Cardiac septum (tissue), 1 donor: ENCODE results near the gene CCL23. TPM values are rescaled to one million over a fixed set of nuclear protein-coding genes. Genes with fewer than 3 reads are reported as not detected.
A peak's percentile ranks its signal among the peaks of the same experiment; 100 is the strongest.

Experiments
- DNase-seq: peaks from one replicate; pipeline ENCODE4 v3.0.0-alpha.2; 2020; ENCODE audit warnings: low spot score
- intact Hi-C: fragments of 100-400 bp; cut with DNase I; formaldehyde crosslinking; loops from one replicate; pipeline ENCODE4 v1.14.0; 2022
- total RNA-seq: library from RNA; stranded (reverse); fragmentation: NEBNext Ultra II Directional; extraction: Animal tissue kit (Norgen Biotek cat#: 25700); gene quantifications from one replicate; pipeline ENCODE4 v1.2.1, GENCODE V29; 2021
- donor health status: DM: no; HTN: no; CAD: no.

CCL23 gene
- total RNA-seq, 1 donor from 2014 or later = not detected

DNA sequence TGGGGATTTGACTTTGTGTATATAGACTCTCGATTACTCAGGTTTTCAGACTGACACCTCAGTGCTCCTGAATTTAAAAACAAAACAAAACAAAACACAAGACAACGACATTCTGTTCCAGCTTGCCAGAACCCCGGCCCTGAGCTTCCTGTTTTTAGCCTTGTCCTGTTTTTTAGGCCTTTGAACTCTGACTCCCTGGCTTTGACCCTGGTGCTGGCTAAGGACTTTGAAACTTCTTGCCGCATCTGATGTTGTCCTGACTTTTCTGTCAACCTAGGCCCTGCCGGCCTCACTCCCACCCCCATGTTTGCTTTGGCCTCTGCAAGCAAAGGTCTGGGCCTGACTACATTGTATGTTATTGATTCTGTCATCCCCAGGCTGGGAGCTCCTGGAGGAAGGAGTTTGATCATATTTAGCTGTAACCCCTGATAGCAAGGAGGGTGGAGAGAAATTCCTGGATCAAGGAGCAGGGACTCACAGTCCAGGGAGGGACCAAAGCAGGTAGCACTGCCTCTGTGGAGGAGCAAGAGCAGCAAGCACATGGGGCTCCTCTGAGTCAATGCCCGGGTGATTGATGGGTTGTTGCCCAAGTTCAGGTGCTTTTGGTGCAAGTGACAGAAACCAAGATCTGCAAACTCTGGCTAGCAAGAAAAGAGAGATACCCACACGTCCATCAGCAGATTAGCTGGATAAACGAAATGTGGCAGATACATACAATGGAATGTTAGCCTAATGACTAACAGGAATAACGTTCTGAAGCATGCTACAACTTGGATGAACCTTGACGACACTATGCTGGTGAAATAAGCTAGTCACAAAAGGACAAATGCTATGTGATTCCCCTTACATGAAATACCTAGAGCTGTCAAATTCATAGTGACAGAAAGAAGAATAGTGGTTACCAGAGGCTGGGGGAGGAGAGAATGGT, 44.2 kb downstream of the CCL23 start:
- DNase-seq = no peak
- intact Hi-C loops = no loop called here

DNA sequence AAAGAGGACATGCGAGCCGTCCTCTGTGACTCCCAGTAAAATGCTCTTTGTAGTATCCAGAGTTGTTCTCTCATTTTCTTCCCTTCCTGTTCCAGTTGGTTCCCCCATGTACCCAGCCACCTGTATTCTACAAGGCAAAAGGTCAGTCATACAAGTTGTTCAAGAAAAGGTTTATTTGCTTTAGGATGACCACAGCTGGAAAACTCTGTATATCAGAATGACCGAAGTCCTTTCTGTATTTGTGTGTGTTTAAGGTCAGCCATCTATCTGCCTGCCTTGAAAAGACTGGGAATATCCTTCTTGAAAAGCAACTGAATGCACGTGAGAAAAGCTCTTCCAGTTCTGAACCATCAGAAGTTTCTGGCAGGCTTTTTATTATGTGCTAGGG, 44.8 kb downstream of the CCL23 start:
- intact Hi-C loops = no loop called here
- DNase-seq = no peak

DNA sequence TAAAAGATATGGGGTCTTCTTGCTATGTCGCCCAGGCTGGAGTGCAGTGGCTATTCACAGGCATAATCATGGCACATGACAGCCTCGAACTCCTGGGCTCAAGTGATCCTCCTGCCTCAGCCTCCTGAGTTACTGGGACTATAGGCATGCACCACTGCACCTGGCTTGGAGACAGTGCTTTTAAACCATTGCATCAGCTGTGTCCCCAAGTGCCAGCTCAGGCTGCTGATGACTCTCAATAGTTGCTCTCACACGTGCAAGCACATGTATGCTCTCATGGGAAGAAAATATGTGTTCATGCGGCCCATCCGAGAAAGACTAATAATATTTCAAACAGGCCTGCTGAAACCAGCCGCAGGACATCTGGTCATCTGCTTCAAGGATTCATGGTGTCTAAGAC, 45.2 kb downstream of the CCL23 start:
- no peak for DNase-seq
- intact Hi-C loops = no loop called here

DNA sequence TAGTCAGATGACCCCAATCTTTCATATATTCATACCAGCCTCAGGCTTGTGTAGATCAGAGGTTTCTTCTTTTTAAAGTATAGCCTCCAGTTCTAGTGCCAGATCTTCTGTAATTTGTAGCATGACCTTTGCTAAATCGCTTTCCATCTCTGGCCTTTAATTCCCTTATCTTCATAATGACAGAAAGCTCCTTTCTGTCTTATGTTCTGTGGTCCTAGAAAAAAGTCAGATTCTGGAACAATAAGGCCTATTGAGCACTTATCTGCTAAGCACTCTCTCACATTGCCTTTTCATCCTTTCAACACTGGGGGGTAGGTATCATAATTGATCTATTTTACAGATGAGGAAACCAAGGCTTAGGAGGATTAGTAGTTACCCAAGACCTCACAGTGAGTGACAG, 45.7 kb downstream of the CCL23 start:
- DNase-seq = no peak
- intact Hi-C loops = no loop called here

DNA sequence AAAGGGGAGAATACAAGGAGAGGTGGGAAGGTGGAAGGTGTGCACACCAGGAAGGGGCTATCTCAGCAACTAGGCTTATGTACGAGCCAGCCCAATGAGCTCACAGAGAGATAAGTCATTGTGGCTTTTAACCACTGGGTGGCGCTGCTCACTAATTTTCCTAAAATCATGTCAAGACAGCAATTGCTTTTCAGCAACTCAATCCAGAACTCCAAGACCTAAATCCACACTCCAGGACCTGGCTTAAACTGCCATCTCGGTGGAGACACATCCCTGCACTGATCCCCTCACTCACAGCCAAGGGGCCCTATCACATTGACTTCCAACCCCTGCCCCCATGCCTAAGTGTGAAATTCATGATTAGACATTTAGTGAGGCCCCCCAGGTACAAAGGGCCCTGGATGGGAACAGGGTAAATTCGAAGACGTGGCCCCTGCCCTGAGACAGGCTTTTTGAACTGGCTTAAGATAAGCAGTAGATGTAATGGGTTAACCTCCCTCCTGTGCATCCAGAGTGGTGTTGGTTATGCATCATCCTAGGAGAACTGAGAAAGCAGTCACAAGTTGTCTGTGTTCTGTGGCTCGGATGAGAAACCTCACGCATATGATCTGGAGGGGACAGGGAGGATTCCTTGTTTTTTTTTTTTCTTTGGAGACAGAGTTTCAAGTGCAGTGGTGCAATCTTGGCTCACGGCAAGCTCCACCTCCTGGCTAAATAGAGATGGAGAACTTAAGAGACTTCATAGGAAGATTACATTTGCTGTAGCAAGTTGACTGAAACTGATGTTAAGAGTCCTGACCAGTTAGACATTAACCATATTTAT, 48.0 kb downstream of the CCL23 start:
- peak; percentile 81 for DNase-seq
- intact Hi-C loops = loop anchor here (1.0 to 2.0 kb wide), 2 partner anchors 180 to 513 kb away; no protein-coding TSS in a partner anchor

DNA sequence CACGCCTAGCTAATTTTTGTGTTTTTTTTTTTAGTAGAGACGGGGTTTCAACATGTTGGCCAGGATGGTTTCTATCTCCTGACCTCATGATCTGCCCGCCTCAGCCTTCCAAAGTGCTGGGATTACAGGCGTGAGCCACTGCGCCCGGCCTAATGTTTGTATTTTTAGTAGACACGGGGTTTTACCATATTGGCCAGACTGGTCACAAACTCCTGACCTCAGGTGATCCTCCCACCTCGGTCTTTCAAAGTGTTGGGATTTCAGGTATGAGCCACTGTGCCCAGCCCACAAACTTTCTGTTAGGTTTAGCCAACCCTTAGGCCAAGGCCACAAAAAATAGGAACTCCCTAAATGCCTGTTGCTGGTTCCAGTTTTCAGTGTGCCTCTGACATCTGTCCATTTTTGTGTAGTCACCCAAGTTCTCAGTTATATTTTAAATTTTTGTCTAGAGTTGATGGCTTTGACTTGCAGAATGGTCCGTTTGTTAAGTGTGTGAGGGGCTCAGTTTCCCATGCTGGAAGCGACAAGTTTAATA, 49.2 kb downstream of the CCL23 start:
- DNase-seq = no peak
- intact Hi-C loops = loop anchor here (2.0 kb wide), 1 partner anchor 514 kb away; no protein-coding TSS in a partner anchor

DNA sequence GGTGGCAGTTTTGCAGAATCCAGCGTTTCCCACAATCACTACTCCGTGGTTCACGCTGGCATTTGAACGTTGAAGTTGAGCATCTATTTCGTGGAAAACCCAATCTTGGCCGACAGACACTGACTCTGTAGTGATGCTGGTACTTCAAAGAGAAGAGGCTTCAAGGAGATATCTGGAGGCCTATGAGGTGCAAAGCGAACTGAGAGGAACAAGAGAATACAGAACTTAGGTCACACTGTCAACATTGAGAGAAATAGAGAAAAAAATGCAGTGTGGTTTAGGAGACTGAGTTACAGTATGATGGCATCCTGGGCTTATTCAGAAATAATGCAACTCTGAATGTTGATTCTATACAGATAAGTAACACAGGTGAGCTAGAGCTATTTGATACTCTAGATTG, 52.5 kb downstream of the CCL23 start:
- intact Hi-C loops = no loop called here
- no peak for DNase-seq

DNA sequence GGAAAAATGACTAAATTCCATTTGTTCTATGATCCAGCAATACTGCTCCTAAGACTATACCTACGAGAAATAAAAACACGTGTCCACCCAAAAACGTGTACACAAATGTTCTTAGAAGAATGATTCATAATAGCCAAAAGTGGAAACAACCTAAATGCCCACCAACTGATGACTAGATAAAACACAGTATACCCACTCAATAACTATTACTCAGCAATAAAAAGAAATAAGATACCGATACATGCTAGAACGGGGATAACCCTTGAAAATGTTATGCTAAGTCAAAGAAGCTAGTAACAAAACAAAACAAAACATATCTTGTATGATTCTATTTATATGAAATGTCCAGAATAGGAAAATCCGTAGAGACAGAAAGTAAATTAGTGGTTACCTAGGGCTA, 54.1 kb downstream of the CCL23 start:
- intact Hi-C loops = no loop called here
- no peak for DNase-seq

Other genes with a start within 250 kb of the CCL23 start
- gene MMP28, start 222.3 kb downstream of the CCL23 start, total RNA-seq = 1.2 TPM
- 140 TPM for gene TAF15, start 208.5 kb downstream of the CCL23 start, total RNA-seq
- not detected for gene HEATR9, start 149.1 kb downstream of the CCL23 start, total RNA-seq
- 2.6 TPM for gene CCL5, start 137.6 kb downstream of the CCL23 start, total RNA-seq
- not detected for gene RDM1, start 87.2 kb downstream of the CCL23 start, total RNA-seq
- not detected for gene LYZL6, start 74.3 kb downstream of the CCL23 start, total RNA-seq
- not detected for gene CCL16, start 36.5 kb downstream of the CCL23 start, total RNA-seq
- gene CCL14, start 31.2 kb downstream of the CCL23 start, total RNA-seq = 6.7 TPM
- not detected for gene CCL15, start 16.4 kb downstream of the CCL23 start, total RNA-seq
- 2.3 TPM for gene CCL18, start 46.3 kb upstream of the CCL23 start, total RNA-seq
- 0.86 TPM for gene CCL3, start 72.2 kb upstream of the CCL23 start, total RNA-seq
- gene CCL4, start 85.9 kb upstream of the CCL23 start, total RNA-seq = 0.81 TPM
- 3.3 TPM for gene TBC1D3B, start 158.7 kb upstream of the CCL23 start, total RNA-seq
- gene CCL3L1, start 178.8 kb upstream of the CCL23 start, total RNA-seq = not detected
- not detected for gene CCL4L2, start 193.1 kb upstream of the CCL23 start, total RNA-seq
- 0.38 TPM for gene TBC1D3I, start 246.6 kb upstream of the CCL23 start, total RNA-seq